Osteocyte (in vitro differentiated cells): ENCODE results near the gene NTHL1. TPM values are rescaled to one million over a fixed set of nuclear protein-coding genes. Genes with fewer than 3 reads are reported as not detected.

Source experiments
- DNase-seq: peaks from one replicate; pipeline ENCODE4 v3.0.0; 2021; ENCODE audit warnings: mixed read lengths; ENCODE audit not compliant: unreplicated experiment; ENCODE audit errors: extremely low spot score
- H3K27ac Mint-ChIP-seq: one replicate; pipeline ENCODE4 v1.8.0; 2021; ENCODE audit warnings: mild to moderate bottlenecking, mixed read lengths; ENCODE audit not compliant: unreplicated experiment
- H3K27me3 Mint-ChIP-seq: one replicate; pipeline ENCODE4 v1.8.0; 2021; ENCODE audit warnings: mixed read lengths; ENCODE audit not compliant: unreplicated experiment
- H3K36me3 Mint-ChIP-seq: one replicate; pipeline ENCODE4 v1.8.0; 2021; ENCODE audit warnings: mixed read lengths; ENCODE audit not compliant: unreplicated experiment
- H3K4me1 Mint-ChIP-seq: one replicate; pipeline ENCODE4 v1.8.0; 2021; ENCODE audit warnings: mixed read lengths; ENCODE audit not compliant: unreplicated experiment
- H3K4me3 Mint-ChIP-seq: one replicate; pipeline ENCODE4 v1.8.0; 2021; ENCODE audit warnings: mild to moderate bottlenecking, moderate library complexity, mixed read lengths; ENCODE audit not compliant: unreplicated experiment
- H3K9me3 Mint-ChIP-seq: one replicate; pipeline ENCODE4 v1.8.0; 2021; ENCODE audit warnings: mixed read lengths; ENCODE audit not compliant: unreplicated experiment
- total RNA-seq: library from RNA; stranded (reverse); gene quantifications from 2 replicates; pipeline ENCODE4 v1.2.1, GENCODE V29; 2021
- TF ChIP-seq, protein P1 (sequence below): fragments of 200-600 bp; sonication (generic); IDR thresholded peaks from 2 replicates; pipeline ENCODE4 v1.5.0; 2021; ENCODE audit warnings: antibody characterized with exemption, mild to moderate bottlenecking, moderate library complexity

The NTHL1 gene
- total RNA-seq, 1 donor from 2014 or later, result 22.2 TPM

DNA sequence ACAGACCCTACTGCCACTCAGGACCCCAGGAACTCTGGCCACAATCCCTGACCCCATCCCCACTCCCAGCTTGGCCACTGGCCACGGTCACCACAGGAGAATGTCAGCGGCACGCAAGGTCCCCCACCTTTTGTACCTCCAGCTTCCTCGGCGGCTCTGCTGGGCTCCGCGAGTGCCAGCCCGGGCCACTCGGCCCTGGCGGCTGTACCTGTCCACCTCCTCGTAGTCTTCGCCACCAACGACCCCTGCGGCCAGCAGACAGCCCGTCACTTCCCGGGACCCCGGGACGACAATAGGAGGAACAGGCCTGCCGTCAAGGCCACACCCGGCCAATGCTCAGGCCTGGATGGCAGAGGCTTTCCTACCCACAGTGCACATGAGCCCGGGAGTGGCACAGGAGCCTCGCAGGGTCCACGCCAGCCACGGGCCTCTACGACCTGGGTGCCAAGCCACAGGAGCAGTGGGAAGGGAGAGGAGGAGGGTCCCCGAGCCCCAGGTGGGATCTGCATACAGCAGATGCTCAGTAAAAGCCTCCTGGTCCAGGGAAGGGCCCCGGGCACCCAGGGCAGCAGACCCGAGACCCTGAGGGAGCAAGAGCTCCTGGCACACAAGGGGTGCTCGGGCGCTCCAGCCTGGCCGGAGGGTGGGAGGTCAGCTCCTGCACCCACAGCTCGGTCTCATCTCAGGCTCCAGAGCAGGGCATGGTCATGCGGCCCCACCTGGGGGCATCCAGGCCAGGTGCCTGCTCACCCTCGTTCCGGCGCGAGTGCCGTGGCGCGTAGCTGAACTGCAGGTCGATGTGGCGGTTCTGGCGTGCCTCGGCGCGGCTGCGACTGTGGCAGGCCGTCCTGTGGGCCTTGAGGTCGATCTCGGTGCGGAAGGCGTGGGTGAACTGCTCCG lies 45.9 kb downstream of the NTHL1 start:
- Mint-ChIP-seq H3K9me3 (no peaks in the 10 kb centered on the region), H3K4me1 (peaks cover 15% of the 10 kb centered on the region), H3K4me3 (no peak overlapping the region), H3K36me3 (peaks cover 15% of the 10 kb centered on the region), H3K27me3 (no peaks in the 10 kb centered on the region), H3K27ac (no peak overlapping the region)
- DNase-seq, result no peak
- TF ChIP-seq, protein P1, sequence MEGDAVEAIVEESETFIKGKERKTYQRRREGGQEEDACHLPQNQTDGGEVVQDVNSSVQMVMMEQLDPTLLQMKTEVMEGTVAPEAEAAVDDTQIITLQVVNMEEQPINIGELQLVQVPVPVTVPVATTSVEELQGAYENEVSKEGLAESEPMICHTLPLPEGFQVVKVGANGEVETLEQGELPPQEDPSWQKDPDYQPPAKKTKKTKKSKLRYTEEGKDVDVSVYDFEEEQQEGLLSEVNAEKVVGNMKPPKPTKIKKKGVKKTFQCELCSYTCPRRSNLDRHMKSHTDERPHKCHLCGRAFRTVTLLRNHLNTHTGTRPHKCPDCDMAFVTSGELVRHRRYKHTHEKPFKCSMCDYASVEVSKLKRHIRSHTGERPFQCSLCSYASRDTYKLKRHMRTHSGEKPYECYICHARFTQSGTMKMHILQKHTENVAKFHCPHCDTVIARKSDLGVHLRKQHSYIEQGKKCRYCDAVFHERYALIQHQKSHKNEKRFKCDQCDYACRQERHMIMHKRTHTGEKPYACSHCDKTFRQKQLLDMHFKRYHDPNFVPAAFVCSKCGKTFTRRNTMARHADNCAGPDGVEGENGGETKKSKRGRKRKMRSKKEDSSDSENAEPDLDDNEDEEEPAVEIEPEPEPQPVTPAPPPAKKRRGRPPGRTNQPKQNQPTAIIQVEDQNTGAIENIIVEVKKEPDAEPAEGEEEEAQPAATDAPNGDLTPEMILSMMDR, result no peak

DNA sequence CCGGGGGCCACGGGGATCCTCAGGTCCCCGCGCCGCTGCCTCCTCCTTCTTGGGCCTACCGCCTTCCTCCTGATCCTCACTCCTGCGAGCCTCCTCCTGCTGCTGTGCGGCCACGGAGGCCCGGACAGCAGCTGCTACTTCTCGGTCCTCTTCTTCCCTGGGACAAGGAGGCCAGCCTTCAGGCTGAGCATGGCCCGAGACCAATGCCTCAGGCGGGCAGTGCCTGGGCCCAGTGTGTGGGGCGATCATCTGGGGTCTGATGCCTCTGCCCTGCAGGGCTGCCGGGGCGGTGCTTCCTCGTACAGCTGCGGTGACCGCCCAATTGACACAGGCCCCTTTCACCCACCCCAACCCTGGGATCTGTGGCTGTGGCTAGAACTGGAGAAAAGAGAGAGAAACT lies 46.6 kb downstream of the NTHL1 start:
- no peak overlapping the region for H3K27ac Mint-ChIP-seq
- H3K4me3 Mint-ChIP-seq, result no peak overlapping the region
- no peaks in the 10 kb centered on the region for H3K27me3 Mint-ChIP-seq
- H3K36me3 Mint-ChIP-seq, result peaks cover 15% of the 10 kb centered on the region
- H3K9me3 Mint-ChIP-seq, result no peaks in the 10 kb centered on the region
- TF ChIP-seq, protein P1, result no peak
- H3K4me1 Mint-ChIP-seq, result peaks cover 11% of the 10 kb centered on the region
- DNase-seq, result no peak

DNA sequence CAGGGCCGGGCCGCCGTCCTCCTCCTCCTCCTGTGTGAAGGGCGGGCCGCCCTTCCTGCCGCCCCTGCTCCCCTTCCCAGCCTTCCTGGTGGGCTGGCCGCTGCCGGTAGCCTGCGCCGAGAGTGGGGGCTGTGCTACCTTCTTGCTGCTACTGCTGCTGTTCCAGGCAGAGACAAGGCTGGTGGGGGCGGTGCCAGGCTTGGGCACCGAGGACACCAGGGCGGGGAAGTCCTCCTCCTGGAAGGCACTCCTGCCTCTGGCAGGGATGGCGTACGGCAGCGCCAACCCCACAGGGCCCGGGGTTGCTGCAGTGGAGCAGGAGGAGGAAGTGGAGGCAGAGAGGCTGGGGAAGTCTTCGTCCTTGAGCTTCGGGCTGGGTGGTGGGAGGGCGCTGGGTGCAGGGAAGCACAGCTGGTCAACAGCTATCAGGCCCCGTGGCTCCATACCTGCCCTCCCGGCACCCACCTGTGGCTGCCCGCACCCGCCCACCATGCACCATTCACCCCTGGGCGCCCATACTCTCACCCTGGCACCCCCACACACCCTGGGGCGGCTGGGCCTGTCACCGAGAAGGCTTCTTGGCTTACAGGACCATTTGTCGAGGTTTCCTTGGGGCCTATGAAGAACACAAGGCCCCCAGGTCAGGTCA lies 47.6 kb downstream of the NTHL1 start:
- Mint-ChIP-seq H3K9me3 (no peaks in the 10 kb centered on the region), H3K36me3 (peaks cover 18% of the 10 kb centered on the region)

DNA sequence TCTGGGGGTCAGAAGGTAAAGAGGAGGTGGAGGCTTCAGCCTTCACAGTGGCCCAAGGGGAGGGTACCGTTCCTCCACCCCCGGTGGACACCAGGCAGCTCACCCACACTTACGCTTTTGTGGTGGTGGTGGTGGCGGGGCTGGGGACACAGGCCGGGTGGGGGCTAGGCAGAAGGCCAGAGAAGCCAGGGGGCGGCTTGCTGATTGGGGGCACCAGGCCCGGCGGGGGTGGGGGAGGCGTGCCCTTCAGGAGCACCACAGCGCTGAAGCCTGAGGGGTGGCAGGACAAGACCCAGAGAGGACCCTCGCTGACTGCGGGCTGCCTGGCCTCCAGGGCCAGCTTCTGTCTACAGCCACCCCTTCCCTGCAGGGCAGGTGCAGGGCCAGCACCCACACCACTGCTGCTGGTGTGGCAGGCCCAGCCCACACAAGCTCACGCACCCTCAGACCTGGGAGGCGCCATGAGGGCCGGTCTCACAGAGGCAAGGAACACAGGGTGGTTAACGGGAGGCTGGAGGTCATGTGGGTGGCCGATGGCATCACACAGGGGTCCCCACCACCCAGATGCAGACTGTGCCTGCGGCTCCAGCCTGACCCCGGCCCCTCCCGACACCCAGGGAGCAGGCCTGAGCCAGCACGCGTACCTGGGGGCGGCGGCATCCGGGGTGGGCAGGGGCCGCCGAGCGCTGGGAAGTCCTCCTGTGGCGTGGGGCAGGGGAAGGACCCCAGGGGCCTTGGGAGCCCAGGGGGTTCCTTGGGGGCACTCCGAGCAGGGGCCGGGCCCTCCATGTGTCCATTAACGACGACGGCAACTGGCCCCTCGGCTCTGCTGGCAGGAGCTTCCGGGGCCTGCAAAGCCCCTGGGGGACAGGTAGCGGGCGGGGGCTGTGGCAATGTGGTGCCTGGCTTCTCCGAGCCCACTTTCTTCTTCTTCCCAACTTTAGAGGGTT lies 48.5 kb downstream of the NTHL1 start:
- no peak for DNase-seq
- Mint-ChIP-seq H3K4me1 (peaks cover 3% of the 10 kb centered on the region), H3K4me3 (no peak overlapping the region), H3K27ac (no peak overlapping the region), H3K9me3 (no peaks in the 10 kb centered on the region), H3K36me3 (peaks cover 18% of the 10 kb centered on the region), H3K27me3 (no peaks in the 10 kb centered on the region)
- TF ChIP-seq, protein P1, result no peak

More for the DNA sequence above, 47.6 kb downstream of the NTHL1 start:
- Mint-ChIP-seq H3K4me3 (no peak overlapping the region), H3K27ac (no peak overlapping the region), H3K4me1 (peaks cover 8% of the 10 kb centered on the region), H3K27me3 (no peaks in the 10 kb centered on the region)
- no peak for DNase-seq
- TF ChIP-seq, protein P1, result no peak
